Mesendoderm (in vitro differentiated cells): Measurements from ENCODE around the gene MAN1B1.

Source experiments
- DNase-seq: peaks from one replicate; pipeline ENCODE4 v3.0.0; 2013
- H2AK5ac ChIP-seq: 2 replicates; pipeline ENCODE4 v1.6.1; 2013; ENCODE audit warnings: low read length, inconsistent platforms
- H2BK120ac ChIP-seq: 2 replicates; pipeline ENCODE4 v1.6.1; 2013; ENCODE audit warnings: low read depth, mild to moderate bottlenecking, low read length, moderate library complexity, mixed read lengths
- H2BK15ac ChIP-seq: replicated peaks from 2 replicates; pipeline ENCODE4 v1.6.1; 2013; ENCODE audit warnings: low read depth, mild to moderate bottlenecking, moderate library complexity
- H2BK5ac ChIP-seq: 2 replicates; pipeline ENCODE4 v1.6.1; 2013; ENCODE audit warnings: low read length, inconsistent platforms
- H3K18ac ChIP-seq: 2 replicates; pipeline ENCODE4 v1.6.1; 2013; ENCODE audit warnings: mild to moderate bottlenecking, low read length, mixed read lengths
- H3K23ac ChIP-seq: one replicate; pipeline ENCODE4 v1.6.1; 2013; ENCODE audit warnings: low read length
- H3K27ac ChIP-seq: 2 replicates; pipeline ENCODE4 v1.5.1; 2013; ENCODE audit warnings: low read depth, mild to moderate bottlenecking, inconsistent platforms, low read length, moderate library complexity
- H3K27me3 ChIP-seq: 2 replicates; pipeline ENCODE4 v1.6.1; 2013; ENCODE audit warnings: low read length, control low read depth, mild to moderate bottlenecking, inconsistent platforms; ENCODE audit not compliant: insufficient read depth, poor library complexity
- H3K36me3 ChIP-seq: 2 replicates; pipeline ENCODE4 v1.6.1; 2013; ENCODE audit warnings: low read length, inconsistent platforms; ENCODE audit not compliant: control insufficient read depth, insufficient read depth
- H3K4ac ChIP-seq: one replicate; pipeline ENCODE4 v1.6.1; 2013; ENCODE audit warnings: low read depth, mild to moderate bottlenecking, low read length, moderate library complexity
- H3K4me1 ChIP-seq: 2 replicates; pipeline ENCODE4 v1.6.1; 2013; ENCODE audit warnings: low read depth, low read length, inconsistent platforms; ENCODE audit not compliant: control insufficient read depth
- H3K4me2 ChIP-seq: 2 replicates; pipeline ENCODE4 v1.6.1; 2013; ENCODE audit warnings: low read length
- H3K4me3 ChIP-seq: 2 replicates; pipeline ENCODE4 v1.5.1; 2013; ENCODE audit warnings: mild to moderate bottlenecking, low read length
- H3K56ac ChIP-seq: one replicate; pipeline ENCODE4 v1.6.1; 2013; ENCODE audit warnings: low read length
- H3K79me1 ChIP-seq: 2 replicates; pipeline ENCODE4 v1.6.1; 2013; ENCODE audit warnings: low read length, inconsistent platforms
- H3K79me2 ChIP-seq: 2 replicates; pipeline ENCODE4 v1.6.1; 2013; ENCODE audit warnings: mild to moderate bottlenecking, low read length; ENCODE audit not compliant: control insufficient read depth, insufficient read depth
- H3K9ac ChIP-seq: 2 replicates; pipeline ENCODE4 v1.6.1; 2013; ENCODE audit warnings: low read length, inconsistent platforms
- H4K5ac ChIP-seq: one replicate; pipeline ENCODE4 v1.6.1; 2013; ENCODE audit warnings: low read length
- H4K8ac ChIP-seq: one replicate; pipeline ENCODE4 v1.6.1; 2013; ENCODE audit warnings: low read depth, mild to moderate bottlenecking, control low read depth, low read length, moderate library complexity
- WGBS: extraction: QIAGEN DNeasy Blood & Tissue Kit; methylation state at CpG from one replicate; pipeline ENCODE4 v1.1.7; 2013; ENCODE audit warnings: low lambda C conversion rate, missing lambda C conversion rate; ENCODE audit not compliant: insufficient coverage; ENCODE audit errors: extremely low coverage; 5-methylcytosine and 5-hydroxymethylcytosine counted together

Gene MAN1B1

DNA sequence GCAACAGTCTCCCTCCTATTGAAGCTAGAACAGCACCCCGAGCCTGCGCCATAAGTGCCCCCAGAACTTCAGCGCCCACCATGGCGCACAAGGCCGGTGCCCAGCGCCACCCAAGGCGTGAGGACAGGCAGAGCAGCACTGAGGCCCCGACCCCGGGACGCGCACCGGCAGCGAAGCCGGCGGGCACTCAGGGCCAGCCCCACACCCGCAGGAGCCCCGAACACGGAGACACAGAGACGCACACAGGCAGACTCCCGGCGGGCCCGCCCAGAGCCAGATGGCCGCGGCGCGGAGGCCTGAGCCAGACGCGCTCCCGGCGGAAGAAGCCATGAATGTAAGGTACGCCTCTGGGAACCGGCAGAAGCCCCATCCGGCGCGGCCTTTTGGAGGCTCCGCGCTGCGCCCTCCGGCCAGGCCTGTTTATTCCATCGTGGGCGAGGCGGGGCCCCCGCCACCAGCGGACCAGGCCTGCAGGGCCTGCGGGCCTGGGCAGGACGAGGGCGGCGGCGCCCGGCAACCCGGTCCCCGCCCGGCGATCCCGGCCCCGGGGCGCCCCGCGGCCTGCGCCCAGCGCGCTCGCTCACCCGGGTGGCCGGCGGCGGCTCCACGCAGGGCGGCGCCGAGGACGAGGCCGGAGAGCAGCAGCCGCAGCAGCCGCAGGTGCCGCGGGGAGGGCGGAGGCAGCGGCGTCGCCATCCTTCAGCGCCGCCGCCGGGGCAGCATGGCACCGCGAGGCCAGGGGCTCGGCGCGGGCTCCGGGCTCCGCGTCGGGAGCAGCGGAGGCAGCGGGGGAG is 41.3 kb upstream of the MAN1B1 start:
- DNase-seq, result no peak
- Histone ChIP-seq H3K4me2 (peak overlapping the region; percentile 92), H3K4me3 (no peak overlapping the region), H4K5ac (no peak overlapping the region), H2AK5ac (no peak overlapping the region), H3K4me1 (no peaks in the 10 kb centered on the region), H3K36me3 (no peaks in the 10 kb centered on the region), H3K27ac (no peak overlapping the region), H2BK120ac (no peak overlapping the region), H4K8ac (no peak overlapping the region), H3K79me1 (no peaks in the 10 kb centered on the region), H3K79me2 (no peaks in the 10 kb centered on the region), H3K27me3 (peaks cover 7% of the 10 kb centered on the region), H3K9ac (peak overlapping the region; percentile 8), H2BK5ac (no peak overlapping the region), H3K18ac (no peak overlapping the region), H3K4ac (no peak overlapping the region), H3K56ac (peak overlapping the region; percentile 70), H2BK15ac (no peak overlapping the region), H3K23ac (no peak overlapping the region)
- no CpG with 5 or more reads among the region's 96 CpGs for WGBS

DNA sequence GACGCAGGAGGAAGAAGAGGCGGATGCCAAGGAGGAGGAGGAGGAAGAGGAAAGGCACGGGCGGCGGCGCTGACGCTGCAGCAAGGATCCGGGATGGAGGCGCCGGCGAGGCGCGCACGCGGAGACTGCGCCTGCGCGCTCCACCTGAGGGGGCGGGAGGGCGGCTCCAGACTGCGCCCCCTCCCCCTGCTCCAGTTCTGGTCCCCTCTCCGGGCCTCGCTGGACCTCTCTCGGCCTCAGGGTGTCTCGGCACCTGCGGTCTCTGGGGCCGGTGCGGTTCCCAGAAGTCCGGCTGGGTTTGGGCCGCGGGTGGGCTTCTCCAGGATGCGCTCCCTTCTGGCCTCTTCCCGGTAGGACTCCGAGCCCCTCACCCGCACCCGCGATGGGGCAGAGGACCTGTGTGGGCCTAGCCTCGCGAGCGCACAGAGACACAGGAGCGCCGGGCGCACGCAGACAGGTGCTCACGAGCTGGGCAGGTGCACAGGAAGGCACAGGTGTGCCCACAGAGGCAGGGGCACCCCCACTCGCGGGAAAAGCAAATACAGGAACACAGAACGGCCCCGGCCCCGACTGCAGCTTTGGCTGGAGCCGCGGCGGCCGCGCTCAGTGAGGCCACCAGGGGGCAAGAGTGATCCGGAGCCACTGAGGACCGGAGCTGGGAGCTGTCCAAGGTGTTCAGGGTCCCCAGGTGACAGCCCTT is 40.5 kb upstream of the MAN1B1 start, which contains the start of gene NPDC1:
Gene NPDC1, minus strand, starts transcription at position 90 of the 700 bp plus-strand sequence. CDS start 188 bp downstream, outside the sequence.
- H3K79me1 ChIP-seq, result no peaks in the 10 kb centered on the region
- H3K79me2 ChIP-seq, result no peaks in the 10 kb centered on the region
- H3K4me2 ChIP-seq, result peak within 1 kb of the TSS; percentile 92
- peak; percentile 90 for DNase-seq
- H3K9ac ChIP-seq, result peak within 1 kb of the TSS; percentile 54
- no peak within 1 kb of the TSS for H3K23ac ChIP-seq
- H2AK5ac ChIP-seq, result no peak within 1 kb of the TSS
- no peaks in the 10 kb centered on the region for H3K36me3 ChIP-seq
- H4K8ac ChIP-seq, result no peak within 1 kb of the TSS
- peak within 1 kb of the TSS; percentile 73 for H3K56ac ChIP-seq
- H3K4me1 ChIP-seq, result no peaks in the 10 kb centered on the region
- H3K18ac ChIP-seq, result no peak within 1 kb of the TSS
- WGBS, result no CpG with 5 or more reads among the region's 57 CpGs
- no peak within 1 kb of the TSS for H3K4me3 ChIP-seq
- peaks cover 7% of the 10 kb centered on the region for H3K27me3 ChIP-seq
- H2BK120ac ChIP-seq, result no peak within 1 kb of the TSS
- no peak within 1 kb of the TSS for H2BK15ac ChIP-seq
- no peak within 1 kb of the TSS for H3K4ac ChIP-seq
- H3K27ac ChIP-seq, result no peak within 1 kb of the TSS
- H4K5ac ChIP-seq, result no peak within 1 kb of the TSS
- no peak within 1 kb of the TSS for H2BK5ac ChIP-seq

DNA sequence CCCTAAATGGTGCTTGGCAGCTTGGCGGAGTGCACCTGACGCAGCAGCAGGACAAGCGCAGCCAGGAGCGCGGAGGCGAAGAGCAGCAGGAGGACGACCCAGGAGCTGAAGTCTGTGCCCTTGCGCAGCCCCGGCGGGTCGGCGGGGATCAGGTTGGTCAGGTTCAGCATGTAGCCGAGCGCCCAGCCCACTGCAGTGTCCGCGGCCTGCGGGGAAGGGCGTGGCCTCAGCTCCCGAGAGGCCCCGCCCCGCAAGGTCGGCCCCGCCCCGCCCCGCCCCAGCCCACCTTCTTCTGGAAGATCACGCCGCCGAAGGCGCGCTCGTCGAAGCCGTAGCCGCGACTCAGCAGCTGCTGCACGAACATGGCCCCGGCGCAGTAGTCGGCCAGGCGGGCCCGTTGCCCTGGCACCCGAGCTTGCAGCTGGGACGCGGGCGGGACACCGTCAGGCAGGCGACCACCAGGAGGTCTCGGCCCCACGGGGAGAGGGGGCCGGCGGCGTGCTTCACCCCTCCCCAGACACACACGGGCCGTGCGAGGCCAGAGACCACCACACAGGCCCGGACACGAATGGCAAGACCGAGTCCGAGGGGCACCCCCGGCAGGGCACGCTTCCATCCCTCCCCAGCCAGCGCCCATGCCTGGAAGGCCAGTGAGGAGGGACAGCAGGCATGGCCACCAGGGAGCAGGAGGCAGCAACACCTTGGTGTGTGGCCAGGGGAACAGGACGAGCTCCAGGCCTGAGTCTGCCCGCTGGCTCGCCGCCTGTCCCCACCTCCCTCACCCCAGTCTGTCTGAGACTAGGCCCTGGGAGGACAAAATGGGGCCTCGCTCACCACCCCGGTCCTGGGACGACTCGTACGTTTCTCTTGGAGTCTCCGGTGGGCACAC is 37.9 kb upstream of the MAN1B1 start:
- no peak overlapping the region for H3K18ac ChIP-seq
- no peak overlapping the region for H4K8ac ChIP-seq
- H2BK120ac ChIP-seq, result no peak overlapping the region
- no CpG with 5 or more reads among the region's 72 CpGs for WGBS
- no peaks in the 10 kb centered on the region for H3K79me2 ChIP-seq
- H3K79me1 ChIP-seq, result no peaks in the 10 kb centered on the region
- H3K27me3 ChIP-seq, result peaks cover 15% of the 10 kb centered on the region
- no peak overlapping the region for H3K4ac ChIP-seq
- no peak overlapping the region for H2BK5ac ChIP-seq
- H4K5ac ChIP-seq, result no peak overlapping the region
- H3K23ac ChIP-seq, result no peak overlapping the region
- H3K4me3 ChIP-seq, result no peak overlapping the region
- no peak overlapping the region for H3K27ac ChIP-seq
- no peak for DNase-seq
- H2BK15ac ChIP-seq, result no peak overlapping the region
- no peak overlapping the region for H3K56ac ChIP-seq
- no peak overlapping the region for H3K9ac ChIP-seq
- H3K4me2 ChIP-seq, result no peak overlapping the region
- H3K36me3 ChIP-seq, result no peaks in the 10 kb centered on the region
- no peak overlapping the region for H2AK5ac ChIP-seq
- no peaks in the 10 kb centered on the region for H3K4me1 ChIP-seq

DNA sequence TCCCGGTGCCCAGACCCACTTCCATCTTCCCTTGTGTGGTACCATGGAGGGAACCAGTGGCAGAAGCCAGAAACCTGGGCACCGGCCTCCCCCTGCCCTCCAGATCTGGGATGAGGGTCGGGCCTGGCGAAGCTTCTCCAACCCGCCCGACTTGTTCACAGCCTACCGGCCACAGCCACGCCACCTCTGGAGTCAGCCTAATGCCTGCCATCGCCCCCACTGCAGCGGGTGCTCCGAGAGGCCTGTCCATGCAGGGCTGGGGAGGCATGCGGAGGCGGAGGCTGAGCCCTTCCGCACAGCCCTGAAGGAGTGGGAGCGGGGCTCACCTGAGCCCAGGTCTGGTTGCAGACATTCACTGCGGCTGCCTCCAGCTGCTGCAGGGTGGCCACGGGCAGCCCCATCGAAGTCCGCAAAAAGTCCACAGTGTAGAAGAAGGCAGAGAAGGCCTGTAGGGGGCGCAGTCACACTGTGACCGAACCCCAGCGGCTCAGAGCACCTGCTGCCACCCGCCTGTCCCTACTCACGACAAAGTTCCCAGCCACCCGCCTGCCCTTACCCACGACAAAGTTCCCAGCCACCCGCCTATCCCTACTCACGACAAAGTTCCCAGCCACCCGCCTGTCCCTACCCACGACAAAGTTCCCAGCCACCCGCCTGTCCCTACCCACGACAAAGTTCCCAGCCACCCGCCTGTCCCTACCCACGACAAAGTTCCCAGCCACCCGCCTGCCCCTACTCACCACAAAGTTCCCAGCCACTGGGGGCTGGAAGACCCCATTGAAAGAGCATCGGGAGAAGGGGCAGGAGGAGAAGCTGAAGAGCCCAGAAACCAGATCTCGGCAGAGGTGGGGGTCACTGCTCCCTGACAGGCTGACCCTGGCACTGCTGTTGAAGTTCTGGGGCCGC is 37.0 kb upstream of the MAN1B1 start:
- H3K27me3 ChIP-seq, result peaks cover 12% of the 10 kb centered on the region
- DNase-seq, result peak; percentile 61

DNA sequence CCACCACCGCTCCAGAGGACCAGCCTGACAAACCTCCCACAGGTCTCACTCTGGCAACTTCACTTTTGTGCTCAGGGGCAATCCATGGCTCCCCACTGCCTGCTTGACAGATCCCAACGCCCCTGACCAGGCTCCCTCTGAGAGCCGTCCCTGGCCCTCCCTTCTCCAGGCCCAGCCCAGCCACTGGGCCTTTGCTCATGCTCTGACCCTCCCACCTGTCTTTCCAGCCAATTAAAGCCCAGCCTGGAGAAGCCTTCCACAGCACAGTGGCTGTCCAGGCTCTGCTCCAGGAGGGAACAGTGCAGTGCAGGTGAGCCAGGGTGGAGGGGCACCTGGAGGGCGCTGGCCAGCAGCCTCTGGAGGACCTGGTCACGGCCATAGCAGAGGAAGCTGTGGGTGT is 36.2 kb upstream of the MAN1B1 start:
- H2BK5ac ChIP-seq, result no peak overlapping the region
- H3K27me3 ChIP-seq, result peaks cover 8% of the 10 kb centered on the region
- H2BK120ac ChIP-seq, result no peak overlapping the region
- H2AK5ac ChIP-seq, result no peak overlapping the region
- H3K23ac ChIP-seq, result no peak overlapping the region
- H3K27ac ChIP-seq, result no peak overlapping the region
- H3K4me2 ChIP-seq, result no peak overlapping the region
- DNase-seq, result no peak
- H2BK15ac ChIP-seq, result no peak overlapping the region
- WGBS, result no CpG with 5 or more reads among the region's 5 CpGs
- no peak overlapping the region for H4K5ac ChIP-seq
- no peak overlapping the region for H3K56ac ChIP-seq
- H3K9ac ChIP-seq, result no peak overlapping the region
- no peaks in the 10 kb centered on the region for H3K79me2 ChIP-seq
- no peak overlapping the region for H3K18ac ChIP-seq
- H3K4me1 ChIP-seq, result peaks cover 2% of the 10 kb centered on the region
- H4K8ac ChIP-seq, result no peak overlapping the region
- H3K4me3 ChIP-seq, result no peak overlapping the region
- no peak overlapping the region for H3K4ac ChIP-seq
- no peaks in the 10 kb centered on the region for H3K79me1 ChIP-seq
- H3K36me3 ChIP-seq, result no peaks in the 10 kb centered on the region

More for the DNA sequence above, 37.0 kb upstream of the MAN1B1 start:
- Histone ChIP-seq H3K4me2 (no peak overlapping the region), H3K56ac (no peak overlapping the region), H3K9ac (no peak overlapping the region), H3K79me1 (no peaks in the 10 kb centered on the region), H4K5ac (no peak overlapping the region), H3K18ac (no peak overlapping the region), H3K27ac (no peak overlapping the region), H2AK5ac (no peak overlapping the region), H3K23ac (no peak overlapping the region), H2BK5ac (no peak overlapping the region), H2BK15ac (no peak overlapping the region), H4K8ac (no peak overlapping the region), H3K4me1 (peaks cover 2% of the 10 kb centered on the region), H3K79me2 (no peaks in the 10 kb centered on the region), H2BK120ac (no peak overlapping the region), H3K4me3 (no peak overlapping the region), H3K4ac (no peak overlapping the region), H3K36me3 (no peaks in the 10 kb centered on the region)
- WGBS, result no CpG with 5 or more reads among the region's 38 CpGs
